Measurements from ENCODE around the gene ROCK1.
"Not testable (repeated sequence)": the region's sequence is repeated elsewhere in the genome, so short reads cannot be mapped to it uniquely, and the experiment has no call there.

The ROCK1 gene

DNA sequence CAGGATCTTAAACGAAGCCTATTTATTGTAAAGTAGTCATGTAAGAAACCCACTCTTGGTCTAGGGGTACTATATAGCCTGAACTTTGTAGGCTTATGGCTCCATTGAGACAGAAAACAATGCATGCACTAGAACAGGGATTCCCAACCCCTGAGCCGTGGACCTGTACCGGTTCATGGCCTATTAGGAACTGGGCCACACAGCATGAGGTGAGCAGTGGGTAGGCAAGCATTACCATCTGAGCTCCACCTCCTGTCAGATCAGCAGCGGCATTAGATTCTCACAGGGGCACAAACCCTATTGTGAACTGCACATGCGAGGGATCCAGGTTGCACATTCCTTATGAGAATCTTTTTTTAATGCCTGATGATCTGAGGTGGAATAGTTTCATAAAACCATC, 59.2 kb downstream of the ROCK1 start:
- no peak for DNase-seq (ENCODE audit: low read depth)

DNA sequence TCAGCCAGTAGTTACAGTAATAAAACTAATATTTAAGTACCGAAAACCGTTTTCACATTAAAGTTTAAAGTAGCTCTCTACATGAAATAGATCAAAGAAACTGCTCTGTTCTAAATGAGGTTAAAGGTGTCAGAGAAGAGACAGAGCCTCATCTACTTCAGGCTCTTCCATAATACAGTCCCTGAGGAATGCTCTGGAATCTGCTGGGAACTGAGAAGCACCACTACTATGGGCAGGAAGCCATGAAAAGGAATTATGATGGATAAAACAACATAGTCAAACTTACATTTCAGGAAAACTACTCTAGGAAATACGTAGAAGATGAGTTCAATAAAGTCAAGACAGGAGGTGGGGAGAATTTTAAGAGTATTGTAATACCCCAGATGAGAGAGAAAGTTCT, 60.0 kb downstream of the ROCK1 start:
- DNase-seq (ENCODE audit: low read depth) = no peak

DNA sequence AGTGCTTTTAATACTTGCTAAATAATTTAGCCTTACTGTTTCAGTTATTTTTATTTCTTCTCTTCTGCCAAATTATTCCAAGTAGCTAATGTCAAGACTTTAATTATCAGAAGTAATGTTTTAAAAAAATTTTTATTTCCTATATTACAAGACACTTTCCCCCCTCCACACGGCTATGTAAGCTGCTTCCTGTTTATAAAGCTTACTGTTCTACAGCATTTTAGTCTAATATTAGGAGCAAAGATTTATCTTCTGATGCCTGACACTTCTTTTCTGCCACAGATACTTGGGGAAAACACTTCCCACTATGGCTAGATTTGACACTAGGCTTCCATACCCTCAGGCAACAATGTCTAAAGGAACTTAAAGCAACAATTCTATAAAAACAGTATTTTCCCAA, 62.3 kb downstream of the ROCK1 start:
- DNase-seq (ENCODE audit: low read depth) = no peak

DNA sequence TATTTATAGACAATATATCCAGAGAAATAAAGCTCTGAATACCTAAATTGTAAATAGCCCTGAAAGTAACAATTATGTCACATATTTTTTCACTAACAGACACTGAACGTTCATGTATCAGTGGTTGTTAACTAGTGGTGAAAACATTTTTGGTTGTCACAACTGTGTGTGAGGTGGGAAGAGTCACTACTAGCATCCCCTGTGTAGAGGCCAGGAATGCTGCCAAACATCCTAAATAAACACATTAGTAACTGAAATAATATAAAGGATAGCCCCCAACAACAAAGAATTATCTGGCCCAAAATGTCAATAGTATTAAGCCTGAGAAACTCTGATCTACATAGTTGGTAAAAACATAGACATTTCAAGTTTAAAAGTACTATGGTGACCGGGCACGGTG, 64.5 kb downstream of the ROCK1 start:
- DNase-seq (ENCODE audit: low read depth) = no peak

DNA sequence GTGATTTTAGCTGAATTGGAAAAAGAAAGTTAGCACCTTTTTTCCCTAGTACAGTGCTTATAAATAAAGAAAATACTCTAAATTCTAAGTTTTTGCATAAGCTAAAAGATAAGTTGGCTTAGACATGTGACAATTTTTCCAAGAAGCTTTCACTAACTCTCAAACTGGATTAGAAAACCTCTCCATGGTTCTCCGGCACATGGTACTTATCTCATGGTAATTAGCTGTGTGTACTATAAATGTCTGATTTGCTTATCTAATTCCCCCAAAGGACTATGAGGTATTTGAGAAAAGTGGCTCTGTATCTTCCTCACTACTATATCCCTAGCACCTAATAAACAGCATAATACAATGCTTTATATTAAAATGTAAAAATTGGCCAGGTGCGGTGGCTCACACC, 71.1 kb downstream of the ROCK1 start:
- no peak for DNase-seq (ENCODE audit: low read depth)

DNA sequence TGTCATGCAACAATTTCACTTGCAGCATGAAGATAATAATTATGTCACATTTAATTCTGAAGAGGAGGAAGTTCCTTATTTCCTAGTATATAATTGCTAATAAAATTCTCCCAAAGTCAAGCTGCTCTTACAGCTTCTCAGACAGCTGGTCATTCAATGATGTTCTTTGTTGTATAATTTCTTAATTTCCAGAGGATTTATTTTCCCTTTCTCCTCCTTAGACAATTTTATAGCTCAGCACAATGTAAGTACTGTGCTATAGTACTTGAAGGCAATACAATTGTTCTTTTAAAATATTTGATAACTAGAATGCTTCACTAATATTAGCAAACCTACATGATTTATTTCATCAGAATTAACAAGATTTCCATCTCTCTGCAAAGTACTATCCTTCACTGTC, 73.4 kb downstream of the ROCK1 start:
- no peak for DNase-seq (ENCODE audit: low read depth)

DNA sequence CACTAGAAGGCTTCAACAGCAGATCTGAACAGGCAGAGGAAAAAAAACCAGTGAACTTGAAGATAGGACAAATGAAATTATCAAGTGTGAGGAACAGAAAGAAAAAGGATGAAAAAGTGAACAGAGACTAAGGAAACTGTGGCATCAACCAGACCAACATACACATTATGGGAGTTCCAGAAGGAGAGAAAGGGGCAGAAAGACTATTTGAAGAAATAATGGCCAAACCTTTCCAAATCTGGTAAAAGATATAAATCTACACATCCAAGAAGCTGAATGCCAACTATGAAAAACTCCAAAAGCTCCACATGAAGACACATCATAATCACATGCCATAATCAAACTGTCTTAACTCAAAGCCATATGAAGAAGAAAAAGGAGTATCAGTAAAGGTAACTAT, 79.8 kb downstream of the ROCK1 start:
- no peak for DNase-seq (ENCODE audit: low read depth)

DNA sequence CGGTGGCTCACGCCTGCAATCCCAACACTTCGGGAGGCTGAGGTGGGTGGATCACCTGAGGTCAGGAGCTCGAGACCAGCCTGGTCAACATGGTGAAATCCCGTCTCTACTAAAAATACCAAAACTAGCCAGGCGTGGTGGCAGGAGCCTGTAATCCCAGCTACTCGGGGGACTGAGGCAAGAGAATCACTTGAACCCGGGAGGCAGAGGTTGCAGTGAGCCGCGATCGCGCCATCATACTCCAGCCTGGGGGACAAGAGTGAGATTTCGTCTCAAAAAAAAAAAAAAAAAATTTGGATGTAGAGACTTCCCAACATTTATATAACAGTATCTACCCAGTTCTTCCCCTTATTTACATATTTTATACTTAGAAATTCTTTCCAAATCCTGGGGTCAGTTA, 93.4 kb downstream of the ROCK1 start:
- not testable (repeated sequence) for DNase-seq (ENCODE audit: low read depth)

DNA sequence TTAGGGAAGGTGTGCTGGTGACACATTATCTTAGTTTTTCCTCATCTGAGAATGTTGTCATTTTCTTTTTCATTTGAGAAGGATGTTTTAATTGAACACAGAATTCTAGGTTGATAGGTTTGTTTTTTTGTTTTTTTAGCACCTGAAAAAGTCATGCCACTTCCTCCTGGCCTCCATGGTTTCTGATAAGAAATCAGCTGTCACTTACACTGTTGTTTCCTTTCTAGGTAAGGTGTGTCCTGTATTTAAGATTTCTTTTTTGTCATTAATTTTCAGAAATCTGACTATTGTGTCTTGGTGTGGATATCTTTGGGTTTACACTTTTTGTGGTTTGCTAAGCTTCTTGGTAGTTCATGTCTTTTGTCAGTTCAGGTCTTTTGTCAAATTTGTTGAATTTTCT, 99.3 kb downstream of the ROCK1 start:
- DNase-seq (ENCODE audit: low read depth) = no peak

DNA sequence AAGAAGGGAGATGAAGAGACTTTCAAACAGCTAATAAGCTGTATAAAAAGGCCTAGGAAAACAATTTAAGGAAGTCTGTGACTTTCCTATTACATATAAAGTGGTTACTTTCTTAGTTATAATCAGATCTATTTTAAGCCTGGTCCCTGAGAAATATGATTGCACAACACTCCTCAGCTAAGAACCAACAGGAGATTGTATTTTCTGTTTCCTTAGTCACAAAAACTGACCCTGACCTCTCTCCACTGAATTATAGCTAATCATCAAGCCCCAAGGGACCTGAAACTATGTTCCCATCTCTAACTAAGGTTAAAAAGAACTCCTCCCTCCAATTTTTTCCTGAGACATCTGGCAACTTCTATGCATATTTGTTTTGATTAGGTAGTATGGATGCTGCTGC, 106.9 kb downstream of the ROCK1 start:
- DNase-seq (ENCODE audit: low read depth) = peak; percentile 94

DNA sequence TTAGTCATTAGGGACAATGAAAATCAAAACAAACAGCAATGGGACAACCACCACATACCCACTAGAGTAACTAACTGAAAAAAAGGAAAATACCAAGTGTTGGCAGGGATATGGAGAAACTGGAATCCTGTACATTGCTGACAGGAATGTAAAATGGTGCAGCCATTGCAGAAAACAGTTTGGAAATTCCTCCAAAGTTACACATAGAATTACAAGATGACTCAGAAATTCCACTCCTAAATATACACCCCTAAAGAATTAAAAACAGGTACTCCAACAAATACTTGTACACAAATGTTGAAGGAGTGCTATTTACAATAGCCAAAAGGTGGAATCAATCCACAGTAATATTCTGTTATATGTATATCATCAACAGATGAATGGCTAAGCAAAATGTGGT, 110.9 kb downstream of the ROCK1 start:
- DNase-seq (ENCODE audit: low read depth) = no peak

DNA sequence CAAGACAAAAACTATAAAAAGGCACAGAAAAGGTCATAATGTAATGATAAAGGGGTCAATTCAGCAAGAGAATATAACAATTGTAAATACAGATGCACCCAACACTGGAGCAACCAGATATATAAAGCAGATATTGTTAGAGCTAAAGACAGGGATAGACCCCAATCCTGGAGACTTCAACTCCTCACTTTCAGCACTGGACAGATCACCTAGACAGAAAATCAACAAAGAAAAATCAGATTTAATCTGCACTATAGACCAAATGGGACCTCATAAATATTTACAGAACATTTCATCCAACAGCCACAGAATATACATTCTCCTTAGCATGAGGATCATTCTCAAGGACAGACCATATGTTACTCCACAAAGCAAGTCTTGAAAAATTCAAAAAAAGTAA, 114.2 kb downstream of the ROCK1 start:
- no peak for DNase-seq (ENCODE audit: low read depth)

DNA sequence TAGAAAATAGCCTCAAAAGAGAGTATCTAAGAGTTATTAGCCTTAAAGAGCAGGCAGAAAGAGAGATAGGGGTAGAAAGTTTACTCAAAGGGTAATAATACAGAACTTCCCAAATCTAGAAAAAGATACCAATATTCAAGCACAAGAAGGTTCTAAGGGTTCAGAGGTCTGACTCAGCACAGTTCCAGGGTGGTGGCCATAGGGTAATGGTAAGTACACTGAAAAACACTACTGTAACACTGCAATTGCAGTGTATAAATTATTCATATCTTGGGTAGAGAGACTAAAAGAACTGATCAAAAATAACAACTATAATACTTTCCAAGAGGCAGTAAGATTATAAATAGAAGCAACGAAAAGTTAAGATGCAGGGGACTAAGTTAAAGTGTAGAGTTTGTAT, 115.2 kb downstream of the ROCK1 start:
- no peak for DNase-seq (ENCODE audit: low read depth)

DNA sequence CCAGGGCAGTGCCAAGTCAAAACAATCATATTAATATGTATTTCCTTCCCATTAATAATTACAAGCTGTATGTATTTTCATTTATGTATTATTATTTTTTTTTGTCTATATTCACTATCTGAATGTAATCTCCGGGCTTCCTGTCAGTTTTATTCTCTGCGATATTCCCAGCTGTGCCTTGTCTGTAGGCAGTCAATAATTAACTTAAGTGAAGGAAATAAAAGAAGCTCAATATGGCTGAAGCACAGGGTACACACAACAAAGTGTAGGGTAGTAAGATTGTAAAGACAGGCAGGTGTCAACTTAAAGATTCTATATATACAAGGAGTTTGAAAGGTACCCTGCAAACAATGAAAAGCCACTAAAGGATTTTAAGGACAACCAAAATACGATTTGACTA, 122.9 kb downstream of the ROCK1 start:
- no peak for DNase-seq (ENCODE audit: low read depth)

DNA sequence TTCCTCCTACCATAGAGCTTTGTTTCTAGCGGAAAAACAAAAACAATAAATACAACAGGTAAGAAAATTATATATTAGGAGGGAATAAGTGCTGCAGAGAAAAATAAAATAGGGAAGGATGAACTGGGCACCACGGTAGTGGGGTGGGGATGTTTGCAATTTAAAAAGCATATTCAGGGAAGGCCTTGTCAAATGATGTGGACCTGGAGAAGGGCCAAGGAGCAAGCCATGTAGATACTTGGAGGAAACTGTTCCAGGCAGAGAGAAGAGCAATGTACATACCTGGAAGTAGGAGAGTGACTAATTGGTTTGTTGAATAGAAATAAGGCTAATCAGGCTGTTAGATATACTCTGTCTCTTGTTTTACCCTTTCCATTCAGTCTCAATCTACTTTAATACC, 136.5 kb downstream of the ROCK1 start:
- no peak for DNase-seq (ENCODE audit: low read depth)

DNA sequence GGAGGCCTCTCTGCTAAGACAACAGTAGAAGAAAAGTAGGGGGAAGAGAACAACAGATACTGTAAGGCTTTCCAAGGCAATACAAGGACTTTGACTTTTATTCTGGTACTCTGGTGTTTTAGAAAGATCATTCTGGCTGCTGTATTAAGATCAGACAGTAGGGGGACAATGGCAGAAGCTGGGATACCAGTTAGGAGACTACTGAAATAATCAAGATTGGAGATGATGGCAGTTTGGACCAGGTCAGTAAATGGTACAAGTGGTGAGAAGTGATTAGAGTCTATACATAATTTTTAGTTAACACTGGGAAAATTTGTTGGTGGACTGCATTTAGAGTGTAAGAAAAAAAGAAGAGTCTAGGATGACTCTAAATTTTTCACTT, 139.7 kb downstream of the ROCK1 start:
- peak; percentile 22 for DNase-seq (ENCODE audit: low read depth)

DNA sequence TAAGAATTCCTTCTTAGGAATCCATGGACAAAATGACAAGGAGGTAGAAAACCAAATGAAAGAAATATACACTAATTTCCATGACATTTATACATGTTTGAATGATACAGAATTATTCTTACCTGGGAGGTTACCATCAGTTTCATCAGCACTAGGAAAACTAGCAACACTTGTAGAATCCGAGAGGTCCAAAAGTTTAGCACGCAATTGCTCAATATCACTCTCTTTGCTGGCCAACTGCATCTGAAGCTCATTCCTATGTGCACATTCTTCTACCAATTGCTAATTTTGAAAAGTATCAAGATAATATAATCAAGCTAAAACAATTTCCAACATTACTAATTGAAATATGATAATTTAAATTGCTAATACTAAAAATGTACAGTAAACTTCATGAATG, 144.8 kb downstream of the ROCK1 start:
- DNase-seq (ENCODE audit: low read depth) = no peak

DNA sequence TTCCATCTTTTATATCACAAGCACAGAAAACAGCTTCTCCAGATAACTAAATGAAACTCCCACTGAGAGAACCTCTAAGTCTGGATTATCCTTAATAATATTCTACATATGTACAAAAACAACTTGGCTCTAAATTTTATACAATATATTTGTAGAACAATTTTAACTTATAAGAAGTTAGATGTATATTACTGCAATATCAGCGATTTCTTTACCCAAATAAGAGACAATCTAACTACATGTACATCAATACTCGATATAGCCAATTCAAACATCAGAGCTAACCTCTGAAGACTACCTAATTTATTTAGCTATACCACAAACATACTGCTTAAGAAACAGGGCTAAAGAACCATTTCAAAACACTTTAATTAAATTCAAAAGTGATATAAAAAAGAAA, 148.6 kb downstream of the ROCK1 start:
- DNase-seq (ENCODE audit: low read depth) = no peak

DNA sequence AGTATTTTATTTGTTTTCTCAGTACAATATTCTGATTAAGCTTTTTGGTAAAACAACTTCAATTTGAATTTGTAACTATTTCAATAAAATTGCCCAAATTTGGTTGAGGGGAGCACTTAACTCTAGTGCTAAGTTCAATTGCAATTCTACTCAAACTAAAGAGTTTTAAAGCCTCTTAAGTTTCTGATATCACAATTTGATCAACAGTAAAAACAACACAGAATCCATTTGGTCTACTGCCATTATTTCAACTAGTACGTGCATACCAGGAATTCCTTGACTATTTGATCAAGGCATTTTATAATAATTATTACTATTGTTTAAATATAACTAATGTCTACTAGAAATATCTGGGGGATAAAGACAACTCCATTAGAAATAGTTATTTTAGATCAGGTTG, 150.9 kb downstream of the ROCK1 start:
- DNase-seq (ENCODE audit: low read depth) = no peak

DNA sequence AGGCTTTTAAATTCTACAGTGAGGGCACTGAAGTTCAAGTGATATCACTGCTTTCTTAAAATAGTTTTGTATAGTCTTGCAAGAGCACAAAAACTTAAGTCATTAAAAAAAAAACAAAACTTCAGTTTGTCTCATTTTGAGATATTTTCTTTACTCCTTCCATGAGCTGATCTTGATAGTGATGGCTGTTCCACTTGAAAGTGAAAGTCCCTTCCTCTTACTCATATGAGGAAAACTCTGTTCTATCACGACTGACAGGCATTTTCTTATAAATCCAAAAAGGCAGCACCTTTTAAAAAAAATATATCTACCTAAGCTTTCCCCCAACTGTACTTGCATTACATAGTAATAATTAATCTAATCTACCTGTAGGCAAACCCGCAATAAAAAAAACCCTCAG, 160.8 kb downstream of the ROCK1 start:
- not testable (repeated sequence) for DNase-seq (ENCODE audit: low read depth)
